Smooth muscle cell (in vitro differentiated cells): ENCODE data around the gene SSNA1. TPM values are rescaled to one million over a fixed set of nuclear protein-coding genes. Genes with fewer than 3 reads are reported as not detected.

Source experiments
- DNase-seq: peaks from one replicate; lab custom pipeline; 2025; ENCODE audit not compliant: unreplicated experiment; lab: John Stamatoyannopoulos, UW
- H2AFZ ChIP-seq: fragments of 200-600 bp; sonication (generic); 2 replicates; pipeline ENCODE4 v1.6.0; 2016; ENCODE audit warnings: antibody characterized with exemption, low read depth, mild to moderate bottlenecking
- H3F3A ChIP-seq: fragments of 200-600 bp; sonication (generic); 2 replicates; pipeline ENCODE4 v1.6.0; 2017; ENCODE audit warnings: antibody characterized with exemption, low read depth
- H3K27ac ChIP-seq: fragments of 200-600 bp; sonication (generic); 2 replicates; pipeline ENCODE4 v1.5.1; 2016; ENCODE audit warnings: low read depth, mild to moderate bottlenecking
- H3K27me3 ChIP-seq: fragments of 200-600 bp; sonication (generic); 2 replicates; pipeline ENCODE4 v1.6.1; 2016; ENCODE audit warnings: low read depth, mild to moderate bottlenecking
- H3K36me3 ChIP-seq: fragments of 200-600 bp; sonication (generic); 2 replicates; pipeline ENCODE4 v1.5.1; 2016; ENCODE audit warnings: low read depth
- H3K4me1 ChIP-seq: fragments of 200-600 bp; sonication (generic); 2 replicates; pipeline ENCODE4 v1.5.1; 2016; ENCODE audit warnings: low read depth
- H3K4me2 ChIP-seq: fragments of 200-600 bp; sonication (generic); 2 replicates; pipeline ENCODE4 v1.6.0; 2016; ENCODE audit warnings: mild to moderate bottlenecking
- H3K4me3 ChIP-seq: fragments of 200-600 bp; sonication (generic); 2 replicates; pipeline ENCODE4 v1.5.1; 2016; ENCODE audit warnings: mild to moderate bottlenecking
- H3K79me2 ChIP-seq: fragments of 200-600 bp; sonication (generic); 2 replicates; pipeline ENCODE4 v1.6.0; 2016; ENCODE audit warnings: low read depth, mild to moderate bottlenecking
- H3K9ac ChIP-seq: fragments of 200-600 bp; sonication (generic); 2 replicates; pipeline ENCODE4 v1.6.0; 2016; ENCODE audit warnings: low read depth
- H3K9me3 ChIP-seq: fragments of 200-600 bp; sonication (generic); replicated peaks from 2 replicates; pipeline ENCODE4 v1.5.1; 2016; ENCODE audit warnings: low read depth
- H4K20me1 ChIP-seq: fragments of 200-600 bp; sonication (generic); 2 replicates; pipeline ENCODE4 v1.6.0; 2016; ENCODE audit warnings: low read depth
- WGBS: methylation state at CpG from one replicate; pipeline ENCODE4 v1.1.7; 2016; ENCODE audit warnings: low lambda C conversion rate; 5-methylcytosine and 5-hydroxymethylcytosine counted together
- polyA plus RNA-seq: library from polyadenylated mRNA; unstranded; fragments of >200 nt; fragmentation: Nextera tagmentation; extraction: Ambion mirVana; gene quantifications from 2 replicates; pipeline ENCODE4 v1.2.1, GENCODE V29; 2016
- total RNA-seq: library from RNA; depleted of rRNA; stranded (reverse); fragments of >200 nt; gene quantifications from 2 replicates; pipeline ENCODE4 v1.2.3, GENCODE V29; 2014
- TF ChIP-seq, protein P1 (sequence below): fragments of 200-600 bp; sonication (generic); IDR thresholded peaks from 2 replicates; pipeline ENCODE4 v1.5.1; 2017; ENCODE audit warnings: borderline replicate concordance, mild to moderate bottlenecking, antibody characterized with exemption; ENCODE audit not compliant: insufficient read depth, poor library complexity, severe bottlenecking

SSNA1 gene
- total and polyA plus RNA-seq, 2 experiments from 2014 or later = 69.5 to 84.9 TPM

DNA sequence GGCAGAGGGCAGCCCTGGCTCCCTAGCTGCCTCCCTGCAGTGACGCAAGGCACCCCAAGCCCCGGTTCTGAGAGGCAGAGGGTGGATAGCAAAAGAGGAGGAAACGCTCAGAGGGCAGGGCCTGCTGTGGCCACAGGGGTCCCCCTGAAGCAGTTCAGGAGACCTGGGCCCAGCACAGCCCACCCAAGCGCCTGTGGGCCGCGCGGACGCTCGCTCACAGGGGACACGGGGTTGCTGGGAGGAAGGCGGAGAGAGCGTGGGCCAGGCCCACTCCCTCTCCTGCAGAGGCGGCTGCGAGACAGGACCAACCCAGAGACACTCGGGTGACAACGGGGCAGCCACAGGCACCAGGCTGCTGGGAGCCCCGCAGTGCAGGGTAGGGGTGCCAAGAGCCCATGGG is 8.7 kb upstream of the SSNA1 start:
- Histone ChIP-seq H3F3A (no peaks in the 10 kb centered on the region), H3K79me2 (no peaks in the 10 kb centered on the region), H2AFZ (no peak overlapping the region), H3K4me1 (no peaks in the 10 kb centered on the region), H3K4me2 (no peak overlapping the region), H3K9ac (no peak overlapping the region), H3K36me3 (no peaks in the 10 kb centered on the region), H3K4me3 (no peak overlapping the region), H3K27me3 (no peaks in the 10 kb centered on the region), H3K27ac (no peak overlapping the region), H3K9me3 (no peaks in the 10 kb centered on the region), H4K20me1 (no peaks in the 10 kb centered on the region)
- TF ChIP-seq, protein P1, sequence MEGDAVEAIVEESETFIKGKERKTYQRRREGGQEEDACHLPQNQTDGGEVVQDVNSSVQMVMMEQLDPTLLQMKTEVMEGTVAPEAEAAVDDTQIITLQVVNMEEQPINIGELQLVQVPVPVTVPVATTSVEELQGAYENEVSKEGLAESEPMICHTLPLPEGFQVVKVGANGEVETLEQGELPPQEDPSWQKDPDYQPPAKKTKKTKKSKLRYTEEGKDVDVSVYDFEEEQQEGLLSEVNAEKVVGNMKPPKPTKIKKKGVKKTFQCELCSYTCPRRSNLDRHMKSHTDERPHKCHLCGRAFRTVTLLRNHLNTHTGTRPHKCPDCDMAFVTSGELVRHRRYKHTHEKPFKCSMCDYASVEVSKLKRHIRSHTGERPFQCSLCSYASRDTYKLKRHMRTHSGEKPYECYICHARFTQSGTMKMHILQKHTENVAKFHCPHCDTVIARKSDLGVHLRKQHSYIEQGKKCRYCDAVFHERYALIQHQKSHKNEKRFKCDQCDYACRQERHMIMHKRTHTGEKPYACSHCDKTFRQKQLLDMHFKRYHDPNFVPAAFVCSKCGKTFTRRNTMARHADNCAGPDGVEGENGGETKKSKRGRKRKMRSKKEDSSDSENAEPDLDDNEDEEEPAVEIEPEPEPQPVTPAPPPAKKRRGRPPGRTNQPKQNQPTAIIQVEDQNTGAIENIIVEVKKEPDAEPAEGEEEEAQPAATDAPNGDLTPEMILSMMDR = no peak
- 97% methylated on average over 17 of the region's 17 CpGs for WGBS
- DNase-seq = no peak

DNA sequence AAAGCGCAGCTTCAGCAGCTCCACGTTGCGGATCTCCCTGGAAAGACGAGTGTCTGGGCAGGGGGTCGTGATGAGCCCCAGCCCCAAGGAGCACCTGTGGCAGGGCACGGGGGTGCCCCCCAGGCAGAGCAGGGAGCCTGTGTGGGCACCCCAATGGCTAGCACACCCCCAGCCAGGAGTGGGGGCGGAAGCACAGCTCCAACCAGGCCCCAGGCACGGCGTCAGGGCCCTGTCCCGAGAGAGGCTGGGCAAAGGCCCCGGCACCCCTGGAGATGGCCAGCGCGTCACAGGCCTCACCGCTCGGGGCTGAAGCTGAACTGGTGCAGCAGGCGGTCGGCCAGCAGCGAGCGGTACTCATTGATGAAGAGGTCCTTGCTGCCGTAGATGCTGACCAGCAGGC is 8.0 kb upstream of the SSNA1 start:
- no peak for DNase-seq
- Histone ChIP-seq H3K9ac (no peak overlapping the region), H4K20me1 (no peaks in the 10 kb centered on the region), H3K4me1 (no peaks in the 10 kb centered on the region), H3K27me3 (no peaks in the 10 kb centered on the region), H3K36me3 (no peaks in the 10 kb centered on the region), H3K4me3 (no peak overlapping the region), H3K27ac (no peak overlapping the region), H3F3A (no peaks in the 10 kb centered on the region), H3K9me3 (no peaks in the 10 kb centered on the region), H3K4me2 (no peak overlapping the region), H3K79me2 (no peaks in the 10 kb centered on the region), H2AFZ (no peak overlapping the region)
- 96% methylated on average over 18 of the region's 20 CpGs for WGBS
- TF ChIP-seq, protein P1 = no peak

DNA sequence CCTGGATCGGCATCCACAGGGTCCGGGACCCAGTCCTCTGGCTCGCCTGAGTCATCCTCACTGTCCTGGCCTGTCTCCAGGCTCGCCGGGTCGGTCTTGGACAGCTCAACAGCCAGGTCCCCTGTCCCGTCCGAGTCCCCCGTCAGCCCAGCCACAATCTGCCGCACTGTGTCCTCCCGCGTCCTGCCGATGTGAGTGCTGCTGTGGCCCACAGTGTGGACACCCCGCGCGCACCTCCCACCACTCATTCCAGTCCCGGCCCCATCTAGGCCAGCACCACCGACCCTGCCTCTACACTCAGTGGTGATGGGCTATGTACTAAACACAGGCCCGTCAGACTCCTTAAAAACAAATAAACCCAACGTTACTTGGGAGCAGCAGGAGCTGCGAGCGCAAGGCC is 6.8 kb upstream of the SSNA1 start:
- TF ChIP-seq, protein P1 = no peak
- DNase-seq = no peak
- no peaks in the 10 kb centered on the region for H3F3A ChIP-seq
- H3K4me1 ChIP-seq = peaks cover under 1% of the 10 kb centered on the region
- WGBS = 93% methylated on average over 22 of the region's 22 CpGs
- no peaks in the 10 kb centered on the region for H3K9me3 ChIP-seq
- H3K36me3 ChIP-seq = no peaks in the 10 kb centered on the region
- no peaks in the 10 kb centered on the region for H4K20me1 ChIP-seq
- no peak overlapping the region for H3K4me2 ChIP-seq
- no peaks in the 10 kb centered on the region for H3K27me3 ChIP-seq
- H3K27ac ChIP-seq = no peak overlapping the region
- no peak overlapping the region for H2AFZ ChIP-seq
- no peak overlapping the region for H3K4me3 ChIP-seq
- peaks cover 10% of the 10 kb centered on the region for H3K79me2 ChIP-seq
- no peak overlapping the region for H3K9ac ChIP-seq

DNA sequence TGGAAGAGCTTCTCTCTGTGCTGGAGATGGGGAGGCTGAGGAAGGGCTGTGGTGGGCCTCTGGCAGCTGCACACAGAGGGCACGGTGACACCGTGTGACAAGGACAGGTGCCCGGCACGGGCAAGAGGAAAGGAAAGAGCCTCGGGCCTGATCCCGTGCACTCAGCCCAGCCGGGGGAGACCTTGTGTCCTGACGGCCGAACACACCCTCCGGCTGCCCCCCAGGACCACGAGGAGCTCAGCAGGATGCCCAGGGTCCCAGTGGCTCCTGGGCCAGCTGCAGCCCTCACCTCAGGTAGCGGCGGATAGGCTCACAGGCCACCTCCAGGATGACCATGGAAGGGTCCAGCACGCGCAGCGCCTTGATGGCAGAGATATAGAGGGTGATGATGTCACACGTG is 5.6 kb upstream of the SSNA1 start:
- no peak overlapping the region for H3K9ac ChIP-seq
- no peak overlapping the region for H2AFZ ChIP-seq
- H3K27ac ChIP-seq = no peak overlapping the region
- 95% methylated on average over 17 of the region's 17 CpGs for WGBS
- no peak for DNase-seq
- TF ChIP-seq, protein P1 = no peak
- no peak overlapping the region for H3K4me2 ChIP-seq
- no peaks in the 10 kb centered on the region for H3K9me3 ChIP-seq
- no peaks in the 10 kb centered on the region for H4K20me1 ChIP-seq
- no peaks in the 10 kb centered on the region for H3K27me3 ChIP-seq
- H3F3A ChIP-seq = no peaks in the 10 kb centered on the region
- no peaks in the 10 kb centered on the region for H3K36me3 ChIP-seq
- H3K4me1 ChIP-seq = peaks cover 12% of the 10 kb centered on the region
- peaks cover 21% of the 10 kb centered on the region for H3K79me2 ChIP-seq
- no peak overlapping the region for H3K4me3 ChIP-seq
